ENCODE results near the gene PRSS23.
A peak's percentile ranks its signal among the peaks of the same experiment; 100 is the strongest.

PRSS23 gene

GRCh38 chr11:86799680-86800075 lies 664 bp upstream of the PRSS23 start:
- H3K4me3 ChIP-seq (ENCODE audit: low read length), result no peak overlapping the region; the same call in 1 of the 2 replicates

GRCh38 chr11:86800960-86801272 lies 574 bp downstream of the PRSS23 start:
- peak overlapping the region; percentile 63 for H3K4me3 ChIP-seq (ENCODE audit: low read length)
- TF ChIP-seq ZNF274 (IDR thresholded peaks at IDR 0.05; ENCODE audit: low read depth, low read length), result no peak

More at GRCh38 chr11:86799680-86800075, 664 bp upstream of the PRSS23 start:
- no peak for TF ChIP-seq ZNF274 (IDR thresholded peaks at IDR 0.05; ENCODE audit: low read depth, low read length)

- no peak for TF ChIP-seq ZNF274 (IDR thresholded peaks at IDR 0.05; ENCODE audit: low read depth, low read length)
- H3K4me3 ChIP-seq (ENCODE audit: low read length), result no peak overlapping the region; the same call in 1 of the 2 replicates
These were observed 1.0 kb downstream of the PRSS23 start for GRCh38 chr11:86801364-86801763.

- no peak for TF ChIP-seq ZNF274 (IDR thresholded peaks at IDR 0.05; ENCODE audit: low read depth, low read length)
- H3K4me3 ChIP-seq (ENCODE audit: low read length), result no peak overlapping the region
These were observed 1.8 kb downstream of the PRSS23 start for GRCh38 chr11:86802146-86802545.

GRCh38 chr11:86802601-86803051 lies 2.3 kb downstream of the PRSS23 start:
- no peak for TF ChIP-seq ZNF274 (IDR thresholded peaks at IDR 0.05; ENCODE audit: low read depth, low read length)
- H3K4me3 ChIP-seq (ENCODE audit: low read length), result no peak overlapping the region

GRCh38 chr11:86803136-86804045 lies 3.0 kb downstream of the PRSS23 start:
- H3K4me3 ChIP-seq (ENCODE audit: low read length), result no peak overlapping the region
- TF ChIP-seq ZNF274 (IDR thresholded peaks at IDR 0.05; ENCODE audit: low read depth, low read length), result no peak

GRCh38 chr11:86804951-86805350 lies 4.6 kb downstream of the PRSS23 start:
- H3K4me3 ChIP-seq (ENCODE audit: low read length), result no peak overlapping the region
- no peak for TF ChIP-seq ZNF274 (IDR thresholded peaks at IDR 0.05; ENCODE audit: low read depth, low read length)

- TF ChIP-seq ZNF274 (IDR thresholded peaks at IDR 0.05; ENCODE audit: low read depth, low read length), result no peak
- no peak overlapping the region for H3K4me3 ChIP-seq (ENCODE audit: low read length)
These were observed 5.5 kb downstream of the PRSS23 start for GRCh38 chr11:86805873-86806310.

GRCh38 chr11:86806903-86807302 lies 6.6 kb downstream of the PRSS23 start:
- TF ChIP-seq ZNF274 (IDR thresholded peaks at IDR 0.05; ENCODE audit: low read depth, low read length), result no peak
- H3K4me3 ChIP-seq (ENCODE audit: low read length), result no peak overlapping the region

- H3K4me3 ChIP-seq (ENCODE audit: low read length), result no peak overlapping the region
- TF ChIP-seq ZNF274 (IDR thresholded peaks at IDR 0.05; ENCODE audit: low read depth, low read length), result no peak
These were observed 7.0 kb downstream of the PRSS23 start for GRCh38 chr11:86807360-86807759.

- no peak overlapping the region for H3K4me3 ChIP-seq (ENCODE audit: low read length)
- TF ChIP-seq ZNF274 (IDR thresholded peaks at IDR 0.05; ENCODE audit: low read depth, low read length), result no peak
These were observed 9.2 kb downstream of the PRSS23 start for GRCh38 chr11:86809561-86809960.

GRCh38 chr11:86810288-86810687 lies 9.9 kb downstream of the PRSS23 start:
- TF ChIP-seq ZNF274 (IDR thresholded peaks at IDR 0.05; ENCODE audit: low read depth, low read length), result no peak
- H3K4me3 ChIP-seq (ENCODE audit: low read length), result no peak overlapping the region

- no peak overlapping the region for H3K4me3 ChIP-seq (ENCODE audit: low read length)
- no peak for TF ChIP-seq ZNF274 (IDR thresholded peaks at IDR 0.05; ENCODE audit: low read depth, low read length)
These were observed 11.4 kb downstream of the PRSS23 start for GRCh38 chr11:86811637-86812321.

GRCh38 chr11:86812322-86812670 lies 12.0 kb downstream of the PRSS23 start:
- H3K4me3 ChIP-seq (ENCODE audit: low read length), result no peak overlapping the region
- no peak for TF ChIP-seq ZNF274 (IDR thresholded peaks at IDR 0.05; ENCODE audit: low read depth, low read length)

GRCh38 chr11:86812981-86813380 lies 12.6 kb downstream of the PRSS23 start:
- H3K4me3 ChIP-seq (ENCODE audit: low read length), result no peak overlapping the region
- no peak for TF ChIP-seq ZNF274 (IDR thresholded peaks at IDR 0.05; ENCODE audit: low read depth, low read length)
